Mucosa of descending colon (tissue), 3 donors: ENCODE results near the gene C6orf62. TPM values are rescaled to one million over a fixed set of nuclear protein-coding genes. Genes with fewer than 3 reads are reported as not detected.
"Not testable (repeated sequence)": the region's sequence is repeated elsewhere in the genome, so short reads cannot be mapped to it uniquely, and the experiment has no call there.

Experiments used
- ATAC-seq: fragments of 200-7000 bp; cut with Tn5 transposase; one replicate; pipeline ENCODE4 v1.9.1; 2020; ENCODE audit warnings: mild to moderate bottlenecking, moderate library complexity
- DNase-seq, 3 donors: peaks; one replicate each; pipeline ENCODE4 v3.0.0-alpha.2; 2020
- H3K36me3 ChIP-seq: fragments of 200-600 bp; one replicate; pipeline ENCODE4 v1.8.0; 2021; ENCODE audit warnings: low read depth, mild to moderate bottlenecking
- H3K4me1 ChIP-seq: fragments of 200-600 bp; one replicate; pipeline ENCODE4 v1.8.0; 2021; ENCODE audit warnings: low read depth, mild to moderate bottlenecking
- H3K4me3 ChIP-seq: fragments of 200-600 bp; one replicate; pipeline ENCODE4 v1.8.0; 2021; ENCODE audit warnings: mild to moderate bottlenecking
- H3K9me3 ChIP-seq: fragments of 200-600 bp; one replicate; pipeline ENCODE4 v1.8.0; 2021; ENCODE audit warnings: mild to moderate bottlenecking
- intact Hi-C, 2 donors: fragments of 100-400 bp; cut with DNase I in 1 of 2; cut with micrococcal nuclease in 1 of 2; formaldehyde crosslinking; loops; one replicate each; pipeline versions ENCODE4 v1.11.0 to v1.11.1; 2022; cut with DNase I, micrococcal nuclease
- total RNA-seq, 3 donors: library from RNA; stranded (reverse); fragmentation: NEBNext Ultra II Directional in 2 of 3; extraction: Animal tissue kit (Norgen Biotek cat#: 25700) in 2 of 3; gene quantifications; one replicate each; pipeline versions ENCODE4 v1.2.1 to v1.2.4, GENCODE V29; 2021 to 2023
- TF ChIP-seq, protein P1 (sequence below): fragments of 200-600 bp; IDR thresholded peaks from one replicate; pipeline ENCODE4 v1.8.0; 2022; ENCODE audit warnings: antibody characterized with exemption, mild to moderate bottlenecking
- donor health status: DM: no; HTN: no; CAD: no; lungs with moderate emphysema.
- donor health status: DM: no; HTN: no; CAD: no.
- donor health status: DM: no; HTN: yes; CAD: no.

C6orf62 gene
- total RNA-seq, 3 donors from 2014 or later, result 70.3 to 85.1 (median 85.1) TPM

DNA sequence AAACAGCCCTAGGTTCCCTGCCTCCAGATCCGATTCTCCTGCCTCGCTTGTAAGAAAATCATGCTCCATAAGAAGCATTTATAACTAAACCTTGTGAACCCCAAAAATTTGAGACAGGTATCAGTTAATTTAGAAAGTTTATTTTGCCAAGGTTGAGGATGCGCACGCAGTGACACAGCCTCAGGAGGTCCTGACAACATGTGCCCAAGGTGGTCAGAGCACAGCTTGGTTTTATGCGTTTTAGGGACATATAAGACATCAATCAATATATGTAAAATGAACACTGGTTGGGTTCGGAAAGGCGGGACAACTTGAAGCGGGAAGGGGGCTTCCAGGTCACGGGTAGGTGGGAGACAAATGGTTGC is 50.0 kb downstream of the C6orf62 start:
- DNase-seq, result no peak
- TF ChIP-seq, protein P1, sequence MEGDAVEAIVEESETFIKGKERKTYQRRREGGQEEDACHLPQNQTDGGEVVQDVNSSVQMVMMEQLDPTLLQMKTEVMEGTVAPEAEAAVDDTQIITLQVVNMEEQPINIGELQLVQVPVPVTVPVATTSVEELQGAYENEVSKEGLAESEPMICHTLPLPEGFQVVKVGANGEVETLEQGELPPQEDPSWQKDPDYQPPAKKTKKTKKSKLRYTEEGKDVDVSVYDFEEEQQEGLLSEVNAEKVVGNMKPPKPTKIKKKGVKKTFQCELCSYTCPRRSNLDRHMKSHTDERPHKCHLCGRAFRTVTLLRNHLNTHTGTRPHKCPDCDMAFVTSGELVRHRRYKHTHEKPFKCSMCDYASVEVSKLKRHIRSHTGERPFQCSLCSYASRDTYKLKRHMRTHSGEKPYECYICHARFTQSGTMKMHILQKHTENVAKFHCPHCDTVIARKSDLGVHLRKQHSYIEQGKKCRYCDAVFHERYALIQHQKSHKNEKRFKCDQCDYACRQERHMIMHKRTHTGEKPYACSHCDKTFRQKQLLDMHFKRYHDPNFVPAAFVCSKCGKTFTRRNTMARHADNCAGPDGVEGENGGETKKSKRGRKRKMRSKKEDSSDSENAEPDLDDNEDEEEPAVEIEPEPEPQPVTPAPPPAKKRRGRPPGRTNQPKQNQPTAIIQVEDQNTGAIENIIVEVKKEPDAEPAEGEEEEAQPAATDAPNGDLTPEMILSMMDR, result no peak
- Histone ChIP-seq H3K4me3 (no peak overlapping the region), H3K9me3 (peaks cover 5% of the 10 kb centered on the region), H3K4me1 (peaks cover 17% of the 10 kb centered on the region), H3K36me3 (no peaks in the 10 kb centered on the region)
- intact Hi-C loops, result loop anchor here in 1 of 2 donors (10.0 kb wide), 1 partner anchor 106 kb away; the partner anchor contains the start of gene GMNN
- no peak for ATAC-seq

DNA sequence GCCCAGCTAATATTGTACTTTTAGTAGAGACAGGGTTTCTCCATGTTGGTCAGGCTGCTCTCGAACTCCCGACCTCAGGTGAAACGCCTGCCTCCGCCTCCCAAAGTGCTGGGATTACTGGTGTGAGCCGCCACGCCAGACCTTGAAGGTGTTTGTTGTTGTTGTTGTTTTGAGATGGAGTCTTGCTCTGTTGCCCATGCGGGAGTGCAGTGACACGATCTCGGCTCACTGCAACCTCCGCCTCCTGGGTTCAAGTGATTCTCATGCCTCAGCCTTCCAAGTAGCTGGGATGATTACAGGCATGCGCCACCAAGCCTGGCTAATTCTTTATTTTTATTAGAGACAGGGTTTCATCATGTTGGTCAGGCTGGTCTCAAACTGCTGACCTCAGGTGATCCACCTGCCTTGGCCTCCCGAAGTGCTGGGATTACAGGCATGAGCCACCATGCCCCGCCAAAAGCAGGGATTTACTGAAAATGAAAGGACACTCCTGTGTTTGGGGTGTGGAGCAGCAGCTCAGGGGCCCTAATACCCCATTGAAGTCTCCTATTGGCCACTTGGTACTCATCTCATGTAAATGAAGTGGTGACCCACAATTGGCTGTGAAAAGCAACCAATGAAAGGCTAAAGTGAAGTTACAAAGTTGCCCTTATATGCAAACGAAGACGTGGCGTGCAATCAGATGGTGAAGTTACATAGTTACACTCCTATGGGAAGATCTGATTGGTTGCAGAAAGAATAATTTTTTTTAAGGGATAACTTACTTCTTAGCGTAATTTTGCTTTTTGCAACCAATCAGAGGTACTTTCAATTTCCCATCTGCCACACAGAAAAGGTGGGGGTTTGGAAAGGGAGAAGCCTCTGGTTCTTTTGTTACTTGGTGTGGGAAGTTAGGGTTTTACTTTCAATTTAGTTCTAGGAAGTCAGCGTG is 50.6 kb downstream of the C6orf62 start:
- H3K4me3 ChIP-seq, H3K36me3 ChIP-seq, H3K9me3 ChIP-seq, ATAC-seq: not testable (repeated sequence)
- intact Hi-C loops, result loop anchor here in 1 of 2 donors (10.0 kb wide), 1 partner anchor 106 kb away; the partner anchor contains the start of gene GMNN
- peak in 1 of 3 donors; percentile 16 for DNase-seq
- H3K4me1 ChIP-seq, result peaks cover 20% of the 10 kb centered on the region

- TF ChIP-seq, protein P1, result no peak
- Histone ChIP-seq H3K36me3 (no peaks in the 10 kb centered on the region), H3K9me3 (no peaks in the 10 kb centered on the region), H3K4me3 (peak overlapping the region; percentile 92), H3K4me1 (peaks cover 24% of the 10 kb centered on the region)
- intact Hi-C loops, result loop anchor here in 1 of 2 donors (10.0 kb wide), 1 partner anchor 107 kb away; the partner anchor contains the start of gene GMNN
- ATAC-seq (peak; percentile 57), DNase-seq (peak in 1 of 3 donors; percentile 73)
These were observed 51.6 kb downstream of the C6orf62 start for GRCh38 chr6:24667378-24667803.

- ATAC-seq (peak; percentile 95), DNase-seq (peak; percentile 94 to 98 (median 97))
- Histone ChIP-seq H3K4me3 (peak within 1 kb of the TSS; percentile 92), H3K36me3 (no peaks in the 10 kb centered on the region), H3K9me3 (no peaks in the 10 kb centered on the region), H3K4me1 (peaks cover 24% of the 10 kb centered on the region)
- TF ChIP-seq, protein P1, result peak; percentile 41
- intact Hi-C loops, result loop anchor here in 1 of 2 donors (10.0 kb wide), 1 partner anchor 108 kb away; the partner anchor contains the start of gene GMNN
These were observed 52.1 kb downstream of the C6orf62 start, which contains the start of the genes ACOT13 and TDP2 for GRCh38 chr6:24666641-24667377. Gene ACOT13 (plus strand): TSS chr6:24667077. CDS start chr6:24667264, 187 bp downstream. Gene TDP2 (minus strand): TSS chr6:24666899. CDS start chr6:24666862, 37 bp downstream.

DNA sequence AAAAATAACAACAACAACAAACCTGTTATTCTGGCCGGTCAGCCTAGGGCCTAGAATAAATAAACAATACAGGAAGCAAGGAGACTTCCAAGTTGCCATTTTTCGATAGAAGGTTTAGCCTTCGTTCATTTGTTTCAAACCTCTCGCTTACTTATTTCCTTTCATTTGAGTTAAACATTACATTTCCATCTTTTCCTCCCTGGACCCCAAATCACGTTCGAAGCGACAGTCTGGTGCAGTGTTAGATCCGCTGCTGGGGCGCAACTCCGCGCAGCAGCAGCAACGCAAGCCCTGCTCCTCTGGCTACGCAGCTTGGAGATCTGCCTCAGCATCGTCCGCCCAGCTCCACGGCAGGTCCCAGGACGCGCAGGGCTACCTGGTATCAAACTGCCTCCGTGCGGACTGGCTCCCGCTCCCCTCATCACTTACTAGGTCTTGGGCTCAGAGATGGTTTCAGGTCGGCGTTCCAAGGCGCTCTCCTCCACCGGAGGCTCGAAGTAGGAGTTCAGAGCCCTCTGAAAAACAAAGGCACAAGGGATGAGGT is 52.8 kb downstream of the C6orf62 start:
- no peaks in the 10 kb centered on the region for H3K36me3 ChIP-seq
- TF ChIP-seq, protein P1, result no peak
- no peaks in the 10 kb centered on the region for H3K9me3 ChIP-seq
- peak overlapping the region; percentile 92 for H3K4me3 ChIP-seq
- ATAC-seq (peak; percentile 48), DNase-seq (peak in 2 of 3 donors; percentile 27 to 76)
- H3K4me1 ChIP-seq, result peaks cover 28% of the 10 kb centered on the region
- intact Hi-C loops, result loop anchor here in 1 of 2 donors (10.0 kb wide), 1 partner anchor 109 kb away; the partner anchor contains the start of gene GMNN
